Spleen (tissue), 11 donors: ENCODE results near the gene PCDHA6. TPM values are rescaled to one million over a fixed set of nuclear protein-coding genes. Genes with fewer than 3 reads are reported as not detected.
A peak's percentile ranks its signal among the peaks of the same experiment; 100 is the strongest.
"Not testable (repeated sequence)": the region's sequence is repeated elsewhere in the genome, so short reads cannot be mapped to it uniquely, and the experiment has no call there.

Experiments used
- DNase-seq: peaks from one replicate; pipeline ENCODE4 v3.0.0-alpha.2; 2020
- H3K27ac ChIP-seq, 8 donors: fragments of 200-600 bp; sonication (generic) in 7 of 8; 1 replicate in 4 of 8; 2 replicates in 4 of 8; pipeline versions ENCODE4 v1.5.0 to v1.8.0; 2016 to 2021; ENCODE audit warnings: inconsistent platforms in 4 of 8, mild to moderate bottlenecking in 4 of 8, moderate library complexity in 1 of 8
- H3K27me3 ChIP-seq, 7 donors: fragments of 200-600 bp; sonication (generic) in 6 of 7; replicated peaks in 1 of 7; 1 replicate in 4 of 7; 2 replicates in 3 of 7; pipeline versions ENCODE4 v1.5.0 to v1.8.0; 2016 to 2021; ENCODE audit warnings: inconsistent platforms in 3 of 7, mild to moderate bottlenecking in 1 of 7
- H3K36me3 ChIP-seq, 6 donors: fragments of 200-600 bp; sonication (generic) in 5 of 6; 1 replicate in 4 of 6; 2 replicates in 2 of 6; pipeline versions ENCODE4 v1.5.0 to v1.8.0; 2016 to 2021; ENCODE audit warnings: inconsistent platforms in 2 of 6
- H3K4me1 ChIP-seq, 6 donors: fragments of 200-600 bp; sonication (generic) in 5 of 6; 1 replicate in 3 of 6; 2 replicates in 3 of 6; pipeline versions ENCODE4 v1.5.0 to v1.8.0; 2016 to 2021; ENCODE audit warnings: inconsistent platforms in 3 of 6
- H3K4me3 ChIP-seq, 8 donors: fragments of 200-600 bp; sonication (generic) in 7 of 8; 1 replicate in 4 of 8; 2 replicates in 4 of 8; pipeline versions ENCODE4 v1.5.0 to v1.8.0; 2016 to 2021; ENCODE audit warnings: inconsistent platforms in 4 of 8, mild to moderate bottlenecking in 4 of 8, moderate library complexity in 2 of 8
- H3K9me3 ChIP-seq, 8 donors: fragments of 200-600 bp; sonication (generic) in 7 of 8; 1 replicate in 4 of 8; 2 replicates in 4 of 8; pipeline versions ENCODE4 v1.5.0 to v1.8.0; 2016 to 2021; ENCODE audit warnings: inconsistent platforms in 4 of 8
- POLR2A ChIP-seq, 3 donors: fragments of 450-650 bp; IDR thresholded peaks; one replicate each; pipeline ENCODE4 v1.5.1; 2017; ENCODE audit warnings: antibody characterized with exemption in 3 of 3, mild to moderate bottlenecking in 1 of 3
- POLR2AphosphoS5 ChIP-seq, 3 donors: sonication (generic); formaldehyde crosslinking; IDR thresholded peaks; one replicate each; pipeline ENCODE4 v1.5.1; 2017; ENCODE audit warnings: antibody characterized with exemption in 3 of 3
- WGBS, 5 donors: extraction: QIAGEN DNeasy Blood & Tissue Kit in 3 of 5; methylation state at CpG; one replicate each; pipeline versions ENCODE4 v1.1.5 to v1.1.7; 2013 to 2018; 5-methylcytosine and 5-hydroxymethylcytosine counted together
- intact Hi-C: fragments of 100-400 bp; cut with DNase I; formaldehyde crosslinking; loops from one replicate; pipeline ENCODE4 v1.15.0; 2023; ENCODE audit warnings: low total_unique reads
- polyA plus RNA-seq, 3 donors: library from polyadenylated mRNA; stranded (reverse); fragments of 200-250 nt; gene quantifications; one replicate each; pipeline ENCODE4 v1.2.1, GENCODE V29; 2013
- total RNA-seq, 7 donors: library from RNA; depleted of rRNA in 3 of 7; stranded (reverse); fragments of >200 nt in 3 of 7; fragmentation: NEBNext Ultra II Directional in 4 of 7; extraction: Animal tissue kit (Norgen Biotek cat#: 25700) in 4 of 7; gene quantifications; one replicate each; pipeline versions ENCODE4 v1.1.0 to v1.2.1, GENCODE V29; 2016 to 2021
- TF ChIP-seq, protein P1 (sequence below), 11 experiments: fragments of 200-600 bp in 7 of 11; fragments of 450-650 bp in 4 of 11; sonication (generic) in 4 of 11; IDR thresholded peaks in 8 of 11; conservative IDR thresholded peaks in 3 of 11; 1 replicate in 7 of 11; 2 replicates in 4 of 11; pipeline versions ENCODE4 v1.4.0 to v1.8.0; 2016 to 2021; ENCODE audit warnings: antibody characterized with exemption in 11 of 11, inconsistent platforms in 4 of 11, mild to moderate bottlenecking in 1 of 11
- donor health status: healthy with polysubstance abuse.
- donor health status: DM: no; HTN: no; CAD: no; lungs with moderate emphysema.
- donor health status: DM: no; HTN: no; CAD: no.
- donor health status: Bipolar disorder and iron deficiency.
- donor health status: healthy.
- donor health status: DM: no; HTN: no; CAD: no.
- donor health status: DM: yes; HTN: yes; CAD: no.

Gene PCDHA6
- total and polyA plus RNA-seq, 10 donors: 0.02 to 0.85 (median 0.23) TPM; not detected in 2

DNA sequence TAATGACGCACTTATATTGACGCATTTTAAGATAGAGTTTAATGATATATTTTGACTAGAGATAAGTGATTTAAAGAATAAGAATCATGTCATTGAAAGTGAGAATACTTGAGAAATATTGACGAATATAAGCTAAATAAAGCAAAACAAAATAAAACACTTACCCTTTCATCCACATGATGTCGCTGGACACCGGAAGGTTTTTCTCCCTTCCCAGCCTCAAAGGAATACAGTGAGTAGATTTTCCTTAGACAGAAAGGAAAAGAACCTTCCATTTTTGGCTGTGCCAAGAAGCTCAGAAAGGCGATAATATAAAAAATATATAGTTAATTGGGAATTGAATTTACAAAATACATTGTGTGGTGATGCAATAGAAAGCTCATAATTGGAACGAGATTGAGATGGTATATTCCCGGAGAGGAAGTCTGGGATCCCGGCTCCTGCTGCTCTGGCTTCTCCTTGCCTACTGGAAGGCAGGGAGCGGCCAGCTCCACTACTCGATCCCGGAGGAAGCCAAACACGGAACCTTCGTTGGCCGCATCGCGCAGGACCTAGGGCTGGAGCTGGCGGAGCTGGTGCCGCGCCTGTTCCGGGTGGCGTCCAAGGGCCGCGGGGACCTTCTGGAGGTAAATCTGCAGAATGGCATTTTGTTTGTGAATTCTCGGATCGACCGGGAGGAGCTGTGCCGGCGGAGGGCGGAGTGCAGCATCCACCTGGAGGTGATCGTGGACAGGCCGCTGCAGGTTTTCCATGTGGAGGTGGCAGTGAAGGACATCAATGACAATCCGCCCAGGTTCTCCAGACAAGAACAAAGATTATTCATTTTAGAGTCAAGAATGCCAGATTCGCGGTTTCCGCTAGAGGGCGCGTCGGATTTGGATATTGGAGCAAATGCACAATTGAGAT lies 6.1 kb upstream of the PCDHA6 start, which contains the start of gene PCDHA5:
TSS of gene PCDHA5 (plus strand) at position 239 of the 906 bp plus-strand sequence.
- intact Hi-C loops: no loop called here
- WGBS, 5 donors: 31 to 43% (median 34%) methylated on average over 39 of the region's 39 CpGs
- peak within 1 kb of the TSS in 2 of 8 donors; percentile 7 to 19 for H3K4me3 ChIP-seq
- TF ChIP-seq POLR2A (IDR thresholded peaks at IDR 0.05): no peak
- TF ChIP-seq, protein P1, sequence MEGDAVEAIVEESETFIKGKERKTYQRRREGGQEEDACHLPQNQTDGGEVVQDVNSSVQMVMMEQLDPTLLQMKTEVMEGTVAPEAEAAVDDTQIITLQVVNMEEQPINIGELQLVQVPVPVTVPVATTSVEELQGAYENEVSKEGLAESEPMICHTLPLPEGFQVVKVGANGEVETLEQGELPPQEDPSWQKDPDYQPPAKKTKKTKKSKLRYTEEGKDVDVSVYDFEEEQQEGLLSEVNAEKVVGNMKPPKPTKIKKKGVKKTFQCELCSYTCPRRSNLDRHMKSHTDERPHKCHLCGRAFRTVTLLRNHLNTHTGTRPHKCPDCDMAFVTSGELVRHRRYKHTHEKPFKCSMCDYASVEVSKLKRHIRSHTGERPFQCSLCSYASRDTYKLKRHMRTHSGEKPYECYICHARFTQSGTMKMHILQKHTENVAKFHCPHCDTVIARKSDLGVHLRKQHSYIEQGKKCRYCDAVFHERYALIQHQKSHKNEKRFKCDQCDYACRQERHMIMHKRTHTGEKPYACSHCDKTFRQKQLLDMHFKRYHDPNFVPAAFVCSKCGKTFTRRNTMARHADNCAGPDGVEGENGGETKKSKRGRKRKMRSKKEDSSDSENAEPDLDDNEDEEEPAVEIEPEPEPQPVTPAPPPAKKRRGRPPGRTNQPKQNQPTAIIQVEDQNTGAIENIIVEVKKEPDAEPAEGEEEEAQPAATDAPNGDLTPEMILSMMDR (IDR thresholded peaks at IDR 0.05 in 8 of 11, conservative IDR thresholded peaks at IDR 0.05 in 3 of 11): peak in 2 of 11 experiments; percentile 15 to 26
- TF ChIP-seq POLR2AphosphoS5 (IDR thresholded peaks at IDR 0.05): no peak
- H3K9me3 ChIP-seq: peaks cover 0 to 73% (median 35%) of the 10 kb centered on the region in 8 donors
- H3K4me1 ChIP-seq: no peaks in the 10 kb centered on the region
- H3K27ac ChIP-seq: no peak within 1 kb of the TSS
- H3K27me3 ChIP-seq: peaks cover 0 to 60% (median 8%) of the 10 kb centered on the region in 7 donors
- no peaks in the 10 kb centered on the region for H3K36me3 ChIP-seq
- DNase-seq: no peak

DNA sequence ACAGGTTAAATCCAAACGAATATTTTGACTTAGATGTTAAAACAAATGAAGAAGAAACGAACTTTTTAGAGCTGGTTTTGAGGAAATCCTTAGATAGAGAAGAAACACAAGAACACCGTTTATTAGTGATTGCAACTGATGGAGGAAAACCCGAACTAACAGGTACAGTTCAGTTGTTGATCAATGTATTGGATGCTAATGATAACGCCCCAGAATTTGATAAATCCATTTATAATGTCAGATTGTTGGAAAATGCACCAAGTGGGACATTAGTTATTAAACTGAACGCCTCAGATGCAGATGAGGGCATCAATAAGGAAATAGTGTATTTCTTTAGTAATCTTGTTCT lies 5.5 kb upstream of the PCDHA6 start:
- DNase-seq: no peak
- Histone ChIP-seq H3K27me3 (peaks cover 0 to 66% (median 8%) of the 10 kb centered on the region in 7 donors), H3K4me1 (no peaks in the 10 kb centered on the region), H3K36me3 (no peaks in the 10 kb centered on the region), H3K9me3 (peaks cover 0 to 73% (median 32%) of the 10 kb centered on the region in 8 donors), H3K27ac (no peak overlapping the region), H3K4me3 (no peak overlapping the region)
- 20 to 31% (median 29%) methylated on average over 6 of the region's 6 CpGs for WGBS, 5 donors
- intact Hi-C loops: no loop called here
- TF ChIP-seq, protein P1 (IDR thresholded peaks at IDR 0.05 in 8 of 11, conservative IDR thresholded peaks at IDR 0.05 in 3 of 11): no peak
- no peak for TF ChIP-seq POLR2A (IDR thresholded peaks at IDR 0.05)
- TF ChIP-seq POLR2AphosphoS5 (IDR thresholded peaks at IDR 0.05): no peak

DNA sequence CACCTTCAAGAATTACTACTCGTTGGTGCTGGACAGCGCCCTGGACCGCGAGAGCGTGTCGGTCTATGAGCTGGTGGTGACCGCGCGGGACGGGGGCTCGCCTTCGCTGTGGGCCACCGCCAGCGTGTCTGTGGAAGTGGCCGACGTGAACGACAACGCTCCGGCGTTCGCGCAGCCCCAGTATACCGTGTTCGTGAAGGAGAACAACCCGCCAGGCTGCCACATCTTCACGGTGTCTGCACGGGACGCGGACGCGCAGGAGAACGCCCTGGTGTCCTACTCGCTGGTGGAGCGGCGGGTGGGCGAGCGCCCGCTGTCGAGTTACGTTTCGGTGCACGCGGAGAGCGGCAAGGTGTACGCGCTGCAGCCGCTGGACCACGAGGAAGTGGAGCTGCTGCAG lies 4.8 kb upstream of the PCDHA6 start:
- H3K27ac ChIP-seq, H3K36me3 ChIP-seq, intact Hi-C loops, DNase-seq, H3K4me1 ChIP-seq, H3K4me3 ChIP-seq: not testable (repeated sequence)
- H3K27me3 ChIP-seq: peaks cover 0 to 73% (median 9%) of the 10 kb centered on the region in 7 donors
- WGBS, 5 donors: 54 to 74% (median 59%) methylated on average over 39 to 48 of the region's 48 CpGs
- H3K9me3 ChIP-seq: peaks cover 0 to 79% (median 34%) of the 10 kb centered on the region in 8 donors

DNA sequence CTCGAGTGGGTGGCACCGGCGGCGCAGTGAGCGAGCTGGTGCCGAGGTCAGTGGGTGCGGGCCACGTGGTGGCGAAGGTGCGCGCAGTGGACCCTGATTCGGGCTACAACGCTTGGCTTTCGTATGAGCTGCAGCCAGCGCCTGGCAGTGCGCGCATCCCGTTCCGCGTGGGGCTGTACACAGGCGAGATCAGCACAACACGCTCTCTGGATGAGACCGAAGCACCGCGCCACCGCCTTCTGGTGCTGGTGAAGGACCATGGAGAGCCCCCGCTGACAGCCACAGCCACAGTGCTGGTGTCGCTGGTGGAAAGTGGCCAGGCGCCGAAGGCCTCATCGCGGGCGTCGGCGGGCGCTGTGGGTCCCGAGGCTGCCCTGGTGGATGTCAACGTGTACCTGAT lies 4.3 kb upstream of the PCDHA6 start:
- peak; percentile 67 for DNase-seq

More for the DNA sequence above, 4.3 kb upstream of the PCDHA6 start:
- no peak overlapping the region for H3K4me3 ChIP-seq
- TF ChIP-seq, protein P1 (IDR thresholded peaks at IDR 0.05 in 8 of 11, conservative IDR thresholded peaks at IDR 0.05 in 3 of 11): no peak
- TF ChIP-seq POLR2A (IDR thresholded peaks at IDR 0.05) (no peak), POLR2AphosphoS5 (IDR thresholded peaks at IDR 0.05) (no peak)
- WGBS, 5 donors: 56 to 79% (median 59%) methylated on average over 21 to 38 of the region's 38 CpGs
- intact Hi-C loops: no loop called here
- no peaks in the 10 kb centered on the region for H3K36me3 ChIP-seq
- peaks cover 0 to 78% (median 9%) of the 10 kb centered on the region in 7 donors for H3K27me3 ChIP-seq
- H3K4me1 ChIP-seq: no peaks in the 10 kb centered on the region
- peaks cover 0 to 79% (median 37%) of the 10 kb centered on the region in 8 donors for H3K9me3 ChIP-seq
- H3K27ac ChIP-seq: no peak overlapping the region
